MCF 10A (cell line): ENCODE results near the gene HCRT. TPM values are rescaled to one million over a fixed set of nuclear protein-coding genes. Genes with fewer than 3 reads are reported as not detected.

ENCODE experiments used
- BruUV-seq: library from RNA; stranded (reverse); fragments of 400-500 nt; replicated peaks from 2 replicates; lab custom pipeline; 2021; lab: Mats Ljungman, UMichigan
- CTCF ChIA-PET: fragments of 300-600 bp; sonication (Branson Sonifier 250); formaldehyde crosslinking; extraction: SDS; loops from one replicate; lab custom pipeline; 2021; ENCODE audit warnings: antibody characterized with exemption, inconsistent platforms; lab: Yijun Ruan, JAX
- POLR2A ChIA-PET: fragments of 300-600, 350-650 bp; sonication (Branson Sonifier 250); formaldehyde crosslinking; extraction: SDS; loops from one replicate; lab custom pipeline; 2020; ENCODE audit warnings: antibody characterized with exemption, inconsistent platforms; lab: Yijun Ruan, JAX
- DNase-seq: peaks from one replicate; pipeline ENCODE4 v3.0.0-alpha.2; 2018; ENCODE audit not compliant: unreplicated experiment
- H3K27ac Mint-ChIP-seq: one replicate; pipeline ENCODE4 v1.8.0; 2022; ENCODE audit warnings: mild to moderate bottlenecking, low read depth, mixed read lengths; ENCODE audit not compliant: unreplicated experiment
- H3K27me3 Mint-ChIP-seq: one replicate; pipeline ENCODE4 v1.8.0; 2022; ENCODE audit warnings: mixed read lengths; ENCODE audit not compliant: insufficient read depth, unreplicated experiment
- H3K36me3 Mint-ChIP-seq: one replicate; pipeline ENCODE4 v1.8.0; 2022; ENCODE audit warnings: mild to moderate bottlenecking, moderate library complexity, mixed read lengths; ENCODE audit not compliant: insufficient read depth, unreplicated experiment
- H3K4me1 Mint-ChIP-seq: one replicate; pipeline ENCODE4 v1.8.0; 2022; ENCODE audit warnings: mixed read lengths; ENCODE audit not compliant: insufficient read depth, unreplicated experiment
- H3K4me3 Mint-ChIP-seq: one replicate; pipeline ENCODE4 v1.8.0; 2022; ENCODE audit warnings: mild to moderate bottlenecking, moderate library complexity, mixed read lengths; ENCODE audit not compliant: unreplicated experiment
- H3K9me3 Mint-ChIP-seq: one replicate; pipeline ENCODE4 v1.8.0; 2022; ENCODE audit warnings: mixed read lengths; ENCODE audit not compliant: unreplicated experiment
- intact Hi-C: fragments of 100-400 bp; cut with micrococcal nuclease; formaldehyde crosslinking; loops from 2 replicates; pipeline ENCODE4 v1.14.1; 2022
- total RNA-seq: library from RNA; stranded (reverse); gene quantifications from 2 replicates; pipeline ENCODE4 v1.2.3, GENCODE V29; 2022
- TF ChIP-seq, protein P1 (sequence below): fragments of 200-600 bp; IDR thresholded peaks from one replicate; pipeline ENCODE4 v1.8.0; 2022; ENCODE audit warnings: antibody characterized with exemption, mild to moderate bottlenecking; ENCODE audit not compliant: unreplicated experiment

Gene HCRT
- total RNA-seq, 1 experiment from 2014 or later: not detected

GRCh38 chr17:42190491-42191274 is 5.4 kb upstream of the HCRT start:
- H3K36me3 Mint-ChIP-seq: peaks cover 6% of the 10 kb centered on the region
- TF ChIP-seq, protein P1, sequence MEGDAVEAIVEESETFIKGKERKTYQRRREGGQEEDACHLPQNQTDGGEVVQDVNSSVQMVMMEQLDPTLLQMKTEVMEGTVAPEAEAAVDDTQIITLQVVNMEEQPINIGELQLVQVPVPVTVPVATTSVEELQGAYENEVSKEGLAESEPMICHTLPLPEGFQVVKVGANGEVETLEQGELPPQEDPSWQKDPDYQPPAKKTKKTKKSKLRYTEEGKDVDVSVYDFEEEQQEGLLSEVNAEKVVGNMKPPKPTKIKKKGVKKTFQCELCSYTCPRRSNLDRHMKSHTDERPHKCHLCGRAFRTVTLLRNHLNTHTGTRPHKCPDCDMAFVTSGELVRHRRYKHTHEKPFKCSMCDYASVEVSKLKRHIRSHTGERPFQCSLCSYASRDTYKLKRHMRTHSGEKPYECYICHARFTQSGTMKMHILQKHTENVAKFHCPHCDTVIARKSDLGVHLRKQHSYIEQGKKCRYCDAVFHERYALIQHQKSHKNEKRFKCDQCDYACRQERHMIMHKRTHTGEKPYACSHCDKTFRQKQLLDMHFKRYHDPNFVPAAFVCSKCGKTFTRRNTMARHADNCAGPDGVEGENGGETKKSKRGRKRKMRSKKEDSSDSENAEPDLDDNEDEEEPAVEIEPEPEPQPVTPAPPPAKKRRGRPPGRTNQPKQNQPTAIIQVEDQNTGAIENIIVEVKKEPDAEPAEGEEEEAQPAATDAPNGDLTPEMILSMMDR: no peak
- intact Hi-C loops: no loop called here
- no peak overlapping the region for H3K27ac Mint-ChIP-seq
- POLR2A ChIA-PET: interaction anchor here (0.6 to 1.0 kb wide), 2 partner anchors 21 to 342 kb away, joined by 3 to 4 read pairs; no protein-coding TSS in a partner anchor
- no peak overlapping the region for H3K4me3 Mint-ChIP-seq
- peaks cover 15% of the 10 kb centered on the region for H3K4me1 Mint-ChIP-seq
- CTCF ChIA-PET: interaction anchor here (0.6 to 1.1 kb wide), 2 partner anchors 32 to 77 kb away, joined by 3 to 6 read pairs; no protein-coding TSS in a partner anchor
- no TSS peak for BruUV-seq
- no peaks in the 10 kb centered on the region for H3K27me3 Mint-ChIP-seq
- no peak for DNase-seq
- H3K9me3 Mint-ChIP-seq: no peaks in the 10 kb centered on the region

DNA sequence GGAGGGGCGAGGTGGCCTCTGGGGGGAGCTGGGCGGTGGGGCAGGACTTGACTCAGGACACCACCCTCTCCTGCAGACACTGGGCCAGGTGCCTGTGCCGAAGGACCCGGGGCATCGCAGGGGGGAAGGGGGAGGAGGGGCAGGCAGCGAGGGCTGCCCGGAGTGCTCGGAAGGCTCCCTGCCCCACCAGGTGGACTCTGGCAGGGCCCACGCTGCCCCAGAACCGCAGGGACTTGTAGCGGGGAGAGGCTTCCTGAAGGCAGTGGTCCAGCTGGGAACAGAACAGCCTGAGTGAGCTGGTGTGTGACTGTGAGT is 4.4 kb upstream of the HCRT start:
- intact Hi-C loops: no loop called here
- ChIA-PET CTCF (interaction anchor here (0.6 kb wide), 1 partner anchor 78 kb away, joined by 3 read pairs; no protein-coding TSS in a partner anchor), POLR2A (interaction anchor here (1.1 kb wide), 1 partner anchor 18 kb away, joined by 3 read pairs; no protein-coding TSS in a partner anchor)
- no peak overlapping the region for H3K27ac Mint-ChIP-seq
- no peak for DNase-seq
- TF ChIP-seq, protein P1: no peak
- H3K9me3 Mint-ChIP-seq: no peaks in the 10 kb centered on the region
- peaks cover 5% of the 10 kb centered on the region for H3K36me3 Mint-ChIP-seq
- H3K27me3 Mint-ChIP-seq: no peaks in the 10 kb centered on the region
- no peak overlapping the region for H3K4me3 Mint-ChIP-seq
- BruUV-seq: no TSS peak
- H3K4me1 Mint-ChIP-seq: peaks cover 14% of the 10 kb centered on the region

GRCh38 chr17:42188749-42189650 is 3.7 kb upstream of the HCRT start:
- no peak overlapping the region for H3K4me3 Mint-ChIP-seq
- H3K4me1 Mint-ChIP-seq: peaks cover 8% of the 10 kb centered on the region
- ChIA-PET CTCF (no interaction called here), POLR2A (interaction anchor here (1.1 kb wide), 1 partner anchor 18 kb away, joined by 3 read pairs; no protein-coding TSS in a partner anchor)
- TF ChIP-seq, protein P1: no peak
- H3K36me3 Mint-ChIP-seq: no peaks in the 10 kb centered on the region
- BruUV-seq: no TSS peak
- no peaks in the 10 kb centered on the region for H3K9me3 Mint-ChIP-seq
- H3K27me3 Mint-ChIP-seq: no peaks in the 10 kb centered on the region
- no peak overlapping the region for H3K27ac Mint-ChIP-seq
- intact Hi-C loops: no loop called here
- DNase-seq: no peak
